Endometrial microvascular endothelial cells (primary cell): Measurements from ENCODE around the gene PSD. TPM values are rescaled to one million over a fixed set of nuclear protein-coding genes. Genes with fewer than 3 reads are reported as not detected.

ENCODE experiments used
- in situ Hi-C: cut with HindIII; loops from 2 replicates; pipeline ENCODE4 v1.10.0; 2017; ENCODE audit warnings: low sequenced_read_pairs, low pct_unique_long_range_greater_than_20kb; ENCODE audit errors: inconsistent ontology term
- total RNA-seq: library from RNA; depleted of rRNA; stranded (reverse); fragments of >200 nt; gene quantifications from one replicate; pipeline ENCODE4 v1.2.3, GENCODE V29; 2015; ENCODE audit errors: inconsistent ontology term

Gene PSD
- total RNA-seq, 1 donor from 2014 or later: not detected

DNA sequence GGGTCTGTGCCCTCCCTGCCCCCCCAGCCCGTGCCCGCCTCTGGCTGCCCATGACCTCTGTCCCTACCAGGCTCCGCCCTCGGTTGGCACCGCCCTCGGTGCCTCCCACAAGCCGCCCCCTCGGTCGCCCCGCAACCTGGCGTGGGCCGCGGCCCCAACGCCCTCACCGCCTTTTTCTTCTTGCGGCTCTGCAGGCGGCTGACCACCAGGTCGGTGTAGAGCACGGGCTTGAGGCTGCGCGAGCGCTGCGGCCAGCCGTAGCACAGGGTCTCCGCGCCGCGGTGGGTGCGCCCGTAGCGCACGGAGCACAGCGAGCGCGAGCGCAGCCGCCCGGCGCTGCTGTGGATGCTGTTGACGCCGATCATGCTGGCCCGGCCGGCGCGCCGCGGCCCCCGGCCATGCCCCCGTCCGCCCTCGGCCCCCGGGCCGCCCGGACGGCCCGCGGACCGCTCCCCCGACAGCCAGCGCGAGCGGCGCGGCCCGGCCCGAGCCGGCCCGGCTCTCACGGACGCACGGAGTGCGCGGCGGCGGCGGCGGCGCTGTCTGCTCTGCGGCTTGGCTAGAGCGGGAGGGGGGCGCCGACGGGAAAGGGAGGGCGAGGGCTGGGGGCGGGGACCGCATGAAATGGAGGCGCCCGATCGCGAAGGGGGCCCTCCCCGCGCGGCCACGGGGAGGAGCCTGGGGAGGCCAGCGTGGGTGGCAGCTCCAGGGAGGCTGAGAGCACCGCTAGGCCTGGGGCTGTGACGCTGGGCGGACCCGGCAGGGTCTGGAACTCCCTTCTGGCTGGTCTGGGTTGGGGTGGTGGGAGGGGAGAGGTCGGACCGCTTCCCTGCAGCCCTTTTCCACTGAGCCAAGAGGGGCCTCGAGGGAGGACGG is 9.6 kb downstream of the PSD start:
- in situ Hi-C loops: no loop called here

DNA sequence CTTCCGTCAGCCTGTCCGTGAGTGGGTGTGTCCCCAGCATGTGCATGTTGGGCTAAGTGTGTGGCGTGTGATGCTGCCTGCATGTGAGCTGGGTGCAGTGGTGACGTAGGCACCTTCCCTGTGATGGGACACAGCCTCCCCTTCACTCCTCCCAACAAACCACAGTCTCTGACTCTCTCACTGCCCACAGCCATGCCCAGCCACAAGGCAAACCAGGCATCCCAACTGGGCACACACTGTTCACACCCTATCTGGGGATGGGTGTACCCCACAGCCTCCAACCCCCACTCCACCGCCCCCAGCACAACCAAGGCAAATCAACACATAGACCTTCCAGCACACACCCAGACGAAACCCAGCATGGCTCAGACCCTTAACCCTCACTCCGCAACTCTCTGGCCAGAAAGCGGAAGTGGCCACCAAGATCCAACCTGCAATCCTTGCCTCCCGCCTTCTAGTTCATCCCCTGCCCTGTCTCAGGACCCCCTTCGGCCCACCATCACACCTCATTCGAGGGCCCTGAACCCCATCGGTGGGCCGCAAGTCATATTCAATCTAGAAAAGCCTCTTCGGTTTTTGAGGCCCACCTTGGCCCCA is 10.4 kb downstream of the PSD start:
- in situ Hi-C loops: no loop called here

- in situ Hi-C loops: no loop called here
Observed at GRCh38 chr10:102407425-102408130, 11.0 kb downstream of the PSD start.

GRCh38 chr10:102406815-102407214 is 11.8 kb downstream of the PSD start:
- in situ Hi-C loops: no loop called here

DNA sequence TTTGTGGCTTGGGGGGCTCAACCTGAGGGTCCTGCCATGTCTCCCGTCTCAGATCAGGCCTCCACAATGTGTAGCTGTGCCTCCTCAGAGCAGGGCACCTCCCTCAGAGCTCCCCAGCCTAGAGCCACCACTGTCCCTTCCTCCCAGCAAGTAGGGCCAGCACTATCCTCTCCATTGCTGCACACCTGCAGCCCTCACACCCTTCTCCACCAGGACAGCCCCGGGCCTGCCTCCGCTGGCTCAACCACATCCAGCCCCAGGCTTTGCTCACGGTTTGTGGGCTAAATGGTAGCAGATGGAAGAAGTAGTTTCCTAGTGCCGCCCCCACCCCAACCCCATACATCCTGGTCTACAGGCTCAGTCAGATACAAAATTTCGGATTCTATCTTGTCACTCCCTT is 13.0 kb downstream of the PSD start:
- in situ Hi-C loops: no loop called here

GRCh38 chr10:102405108-102405571 is 13.4 kb downstream of the PSD start:
- in situ Hi-C loops: no loop called here

DNA sequence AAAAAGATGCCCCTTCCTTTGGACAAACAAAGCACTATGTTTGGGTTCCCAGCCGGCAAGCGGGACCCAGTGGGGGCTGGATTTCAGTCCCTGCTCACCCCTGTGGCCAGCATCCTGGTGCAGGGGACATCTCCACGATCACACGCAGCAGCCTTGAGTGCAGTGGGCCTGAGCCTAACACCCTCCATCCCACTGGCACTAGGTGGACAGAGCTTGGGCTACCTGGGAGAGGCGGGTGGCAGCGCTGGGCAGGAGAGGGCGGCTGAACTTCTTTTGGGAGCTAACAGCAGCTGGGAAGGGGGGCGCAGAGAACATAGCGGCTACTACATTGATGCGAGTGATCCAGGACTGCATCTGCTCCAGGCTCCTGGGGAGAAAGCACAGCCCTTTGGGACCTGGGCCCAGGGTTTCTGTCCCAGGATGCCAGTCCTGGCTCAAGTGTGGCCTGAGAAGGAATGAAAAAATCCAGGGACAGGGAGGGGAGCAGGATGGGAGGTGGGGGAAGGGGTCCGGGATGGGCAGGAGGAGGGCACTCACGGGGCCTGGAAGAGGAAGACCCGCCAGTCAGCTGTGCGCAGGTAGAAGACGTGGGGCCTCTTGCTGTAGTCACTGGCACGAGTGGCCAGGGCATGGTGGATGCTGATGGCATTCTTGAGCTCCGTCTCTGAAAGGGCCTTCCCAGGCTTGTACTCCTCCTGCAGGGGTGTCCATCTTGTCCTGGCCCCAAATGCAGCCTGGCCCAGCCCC is 14.1 kb downstream of the PSD start:
- in situ Hi-C loops: no loop called here

- in situ Hi-C loops: no loop called here
Observed at GRCh38 chr10:102403115-102403514, 15.5 kb downstream of the PSD start.

- in situ Hi-C loops: no loop called here
Observed at GRCh38 chr10:102402512-102402896, 16.1 kb downstream of the PSD start.

DNA sequence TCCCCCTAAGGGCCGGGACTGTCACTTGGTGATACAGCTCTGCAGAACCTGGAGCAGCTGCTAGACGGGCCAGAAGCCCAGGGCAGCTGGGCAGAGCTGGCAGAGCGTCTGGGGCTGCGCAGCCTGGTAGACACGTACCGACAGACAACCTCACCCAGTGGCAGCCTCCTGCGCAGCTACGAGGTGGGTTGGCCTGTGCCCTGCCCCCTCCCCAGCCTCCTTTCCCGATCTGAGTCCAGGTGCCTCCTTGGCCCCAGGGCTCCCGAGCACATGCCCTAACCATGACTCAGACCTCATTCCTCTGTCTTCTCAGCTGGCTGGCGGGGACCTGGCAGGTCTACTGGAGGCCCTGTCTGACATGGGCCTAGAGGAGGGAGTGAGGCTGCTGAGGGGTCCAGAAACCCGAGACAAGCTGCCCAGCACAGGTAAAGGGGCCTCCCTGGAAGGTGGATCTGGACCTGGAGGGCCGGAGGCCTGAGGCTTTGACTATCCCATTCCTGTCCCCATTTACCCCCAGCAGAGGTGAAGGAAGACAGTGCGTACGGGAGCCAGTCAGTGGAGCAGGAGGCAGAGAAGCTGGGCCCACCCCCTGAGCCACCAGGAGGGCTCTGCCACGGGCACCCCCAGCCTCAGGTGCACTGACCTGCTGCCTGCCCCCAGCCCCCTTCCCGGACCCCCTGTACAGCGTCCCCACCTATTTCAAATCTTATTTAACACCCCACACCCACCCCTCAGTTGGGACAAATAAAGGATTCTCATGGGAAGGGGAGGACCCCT is 16.7 kb downstream of the PSD start:
- in situ Hi-C loops: no loop called here

DNA sequence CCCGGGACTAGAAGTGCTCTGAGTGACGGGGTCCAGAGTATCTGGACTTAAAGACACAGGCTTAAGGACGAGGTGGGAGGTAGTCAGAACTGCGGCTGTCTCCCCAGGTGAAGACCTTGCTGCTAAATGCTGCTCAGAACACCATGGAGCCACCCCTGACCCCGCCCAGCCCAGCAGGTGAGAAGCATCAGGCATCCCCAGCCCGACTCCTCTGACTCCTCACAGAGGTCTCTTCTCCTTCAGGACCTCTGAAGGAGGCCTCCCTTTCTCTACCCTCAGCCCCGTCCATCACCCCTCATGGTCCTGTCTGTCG is 17.3 kb downstream of the PSD start:
- in situ Hi-C loops: no loop called here

- in situ Hi-C loops: no loop called here
Observed at GRCh38 chr10:102400598-102401341, 17.8 kb downstream of the PSD start.

- in situ Hi-C loops: no loop called here
Observed at GRCh38 chr10:102400076-102400475, 18.5 kb downstream of the PSD start.

DNA sequence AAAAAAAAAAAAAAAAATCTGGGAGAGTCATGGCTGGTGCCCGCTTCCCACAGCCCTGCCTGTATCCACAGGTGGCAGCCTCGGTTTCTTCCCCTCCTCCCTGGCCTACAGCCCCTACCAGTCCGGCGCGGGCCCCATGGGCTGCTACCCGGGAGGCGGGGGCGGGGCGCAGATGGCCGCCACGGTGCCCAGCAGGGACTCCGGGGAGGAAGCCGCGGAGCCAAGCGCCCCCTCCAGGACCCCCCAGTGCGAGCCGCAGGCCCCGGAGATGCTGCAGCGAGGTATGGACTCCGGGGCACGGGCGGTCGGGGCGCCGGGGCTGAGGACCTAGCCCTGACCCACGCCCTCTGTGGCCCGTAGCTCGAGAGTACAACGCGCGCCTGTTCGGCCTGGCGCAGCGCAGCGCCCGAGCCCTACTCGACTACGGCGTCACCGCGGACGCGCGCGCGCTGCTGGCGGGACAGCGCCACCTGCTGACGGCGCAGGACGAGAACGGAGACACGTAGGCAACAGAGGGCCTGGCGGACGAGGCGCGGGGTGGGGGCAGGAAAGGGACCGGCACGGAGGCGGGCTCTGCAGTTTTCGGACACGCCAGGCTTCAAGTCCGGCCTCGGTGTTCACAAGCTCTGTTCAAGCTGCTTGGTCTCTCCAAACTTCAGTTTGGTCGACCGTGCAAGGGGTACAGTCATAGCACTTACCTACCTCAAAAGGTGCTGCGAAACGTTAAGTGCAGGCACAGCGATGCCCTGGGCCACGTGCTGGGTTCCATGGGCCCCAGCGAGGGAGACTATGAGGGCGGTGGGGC is 19.2 kb downstream of the PSD start:
- in situ Hi-C loops: no loop called here

DNA sequence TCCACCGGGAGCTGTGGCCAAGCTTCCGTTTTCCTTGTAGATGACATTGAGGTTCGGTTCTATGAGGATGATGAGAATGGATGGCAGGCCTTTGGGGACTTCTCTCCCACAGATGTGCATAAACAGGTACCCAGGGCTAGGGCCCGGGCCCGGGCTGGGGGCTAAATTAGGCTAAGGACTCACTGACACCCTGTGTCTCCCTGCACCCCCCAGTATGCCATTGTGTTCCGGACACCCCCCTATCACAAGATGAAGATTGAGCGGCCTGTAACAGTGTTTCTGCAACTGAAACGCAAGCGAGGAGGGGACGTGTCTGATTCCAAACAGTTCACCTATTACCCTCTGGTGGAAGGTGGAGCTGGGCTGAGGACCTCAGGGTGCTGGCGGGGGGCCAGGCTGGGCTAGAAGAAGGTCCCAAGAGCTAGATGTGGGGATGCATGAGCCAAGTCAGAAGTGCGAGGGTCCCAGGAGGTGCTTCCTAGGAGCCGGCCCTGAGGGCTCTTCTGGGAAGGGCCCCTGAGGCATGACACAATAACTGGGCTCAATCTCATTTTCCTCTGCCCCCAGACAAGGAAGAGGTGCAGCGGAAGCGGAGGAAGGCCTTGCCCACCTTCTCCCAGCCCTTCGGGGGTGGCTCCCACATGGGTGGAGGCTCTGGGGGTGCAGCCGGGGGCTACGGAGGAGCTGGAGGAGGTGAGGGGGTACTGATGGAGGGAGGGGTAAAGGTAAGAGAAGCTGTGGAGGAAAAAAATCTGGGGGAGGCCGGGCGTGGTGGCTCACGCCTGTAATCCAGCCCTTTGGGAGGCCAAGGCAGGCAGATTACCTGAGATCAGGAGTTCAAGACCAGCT is 20.2 kb downstream of the PSD start:
- in situ Hi-C loops: no loop called here
